ENCODE measurements around the gene CCDC146.

GRCh38 chr7:77335581-77335980 lies 213.2 kb downstream of the CCDC146 start:
- TF ChIP-seq CTCF (IDR thresholded peaks at IDR 0.05 in 2 of 3, conservative IDR thresholded peaks at IDR 0.05 in 1 of 3; ENCODE audit: control insufficient read depth in 2 of 3, extremely low read depth in 1 of 3, insufficient read depth in 1 of 3, low read depth in 3 of 3, low read length in 3 of 3) (no peak), EP300 (IDR thresholded peaks at IDR 0.05; ENCODE audit: borderline replicate concordance in 1 of 2, control insufficient read depth in 1 of 2, low read depth in 2 of 2, low read length in 2 of 2) (no peak), POLR2AphosphoS5 (IDR thresholded peaks at IDR 0.05; ENCODE audit: low read length) (no peak), EZH2 (IDR thresholded peaks at IDR 0.05; ENCODE audit: borderline replicate concordance, control insufficient read depth, low read depth, low read length) (no peak), CUX1 (IDR thresholded peaks at IDR 0.05; ENCODE audit: insufficient replicate concordance, low read depth, low read length) (no peak), CEBPZ (IDR thresholded peaks at IDR 0.05; ENCODE audit: low read depth, low read length) (no peak), HDAC6 (IDR thresholded peaks at IDR 0.05; ENCODE audit: unreplicated experiment) (no peak), RAD51 (IDR thresholded peaks at IDR 0.05) (no peak), ZNF24 (IDR thresholded peaks at IDR 0.05) (no peak), ATF7 (IDR thresholded peaks at IDR 0.05; ENCODE audit: low read depth) (no peak), HDAC2 (IDR thresholded peaks at IDR 0.05) (no peak), ZNF207 (IDR thresholded peaks at IDR 0.05; ENCODE audit: borderline replicate concordance) (no peak), RBBP5 (conservative IDR thresholded peaks at IDR 0.05) (no peak), TBL1XR1 (IDR thresholded peaks at IDR 0.05; ENCODE audit: low read depth, low read length) (no peak)

Measured in GM12878 (cell line).